AG08396 (cell line): Measurements from ENCODE around the gene STEAP3.

Experiments used
- DNase-seq: peaks from one replicate; pipeline ENCODE4 v3.0.0; 2012; ENCODE audit warnings: low spot score, mixed read lengths

The STEAP3 gene

DNA sequence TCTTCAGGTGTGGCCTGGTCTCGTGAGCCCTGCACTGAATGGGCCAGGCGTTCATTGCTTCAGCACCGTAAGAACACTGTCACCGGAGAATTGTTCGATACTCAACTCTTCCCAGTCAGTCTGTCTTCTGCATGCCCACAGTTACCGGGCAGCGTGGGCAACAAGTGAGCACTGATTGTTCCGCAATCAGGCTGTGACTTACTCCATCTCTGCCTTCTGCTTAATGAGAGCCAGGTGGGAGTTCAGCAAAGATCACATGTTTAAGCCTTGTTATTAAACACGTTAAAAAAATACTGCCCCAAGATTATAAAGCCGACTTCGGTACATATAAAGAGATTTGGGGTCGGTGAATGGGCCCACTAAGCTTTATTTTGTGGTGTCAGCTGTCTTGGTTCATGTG lies 3.7 kb downstream of the STEAP3 start:
- DNase-seq = no peak

DNA sequence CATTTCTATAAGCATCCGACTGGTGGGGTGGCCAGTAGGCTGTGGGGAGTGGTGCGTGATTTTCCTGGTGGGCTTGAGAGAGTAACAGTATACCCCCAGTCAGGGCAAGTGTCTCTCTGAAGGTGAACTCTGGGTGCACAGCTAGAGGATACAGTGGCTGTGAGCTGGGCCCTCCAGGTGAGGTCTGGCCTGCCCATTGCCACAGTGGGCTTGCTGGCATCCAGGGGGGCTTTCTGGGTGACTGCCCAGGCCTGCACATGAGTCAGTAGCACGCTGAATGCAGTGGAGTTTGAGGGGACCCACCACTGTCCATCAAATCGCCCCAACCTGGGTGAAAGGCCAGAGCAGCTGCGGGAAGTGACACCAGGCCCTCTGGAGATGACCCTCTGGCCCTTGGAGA lies 4.5 kb downstream of the STEAP3 start:
- DNase-seq = no peak

DNA sequence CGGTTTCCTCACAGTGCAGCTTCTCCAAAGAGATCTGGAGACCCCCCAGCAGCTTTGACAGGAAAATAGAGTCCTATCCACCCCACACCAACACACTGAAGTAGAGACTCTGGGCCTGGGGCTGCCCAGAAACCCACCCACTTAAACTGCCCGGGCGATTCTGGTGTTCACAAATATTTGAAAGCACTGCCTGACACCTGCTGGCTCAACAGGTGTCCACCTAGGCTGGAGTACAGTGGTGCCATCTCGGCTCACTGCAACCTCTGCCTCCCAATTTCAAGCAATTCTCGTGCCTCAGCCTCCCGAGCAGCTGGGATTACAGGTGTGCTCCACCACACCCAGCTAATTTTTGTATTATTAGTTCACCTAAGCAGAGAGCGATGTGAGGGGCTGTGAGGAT lies 5.3 kb downstream of the STEAP3 start:
- no peak for DNase-seq

DNA sequence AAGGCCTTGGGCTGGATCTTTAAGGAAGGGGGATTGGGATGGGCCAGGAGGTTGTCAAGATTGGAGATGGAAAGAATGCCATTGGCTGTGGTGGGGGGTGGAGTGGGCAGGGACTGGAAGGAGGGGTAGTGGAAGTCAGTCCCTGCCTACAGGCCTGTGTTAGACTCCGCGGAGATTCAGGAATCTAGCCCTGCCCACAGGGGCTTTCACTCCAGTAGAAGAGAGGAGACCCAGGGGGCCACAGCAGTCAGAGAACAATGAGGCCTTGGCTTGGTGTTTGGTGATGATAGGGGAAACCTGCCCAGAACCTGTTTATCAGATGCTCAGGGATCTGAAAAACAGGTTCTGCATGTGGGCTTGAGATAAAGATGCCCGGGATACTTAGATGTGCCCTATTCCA lies 6.1 kb downstream of the STEAP3 start:
- DNase-seq = no peak

DNA sequence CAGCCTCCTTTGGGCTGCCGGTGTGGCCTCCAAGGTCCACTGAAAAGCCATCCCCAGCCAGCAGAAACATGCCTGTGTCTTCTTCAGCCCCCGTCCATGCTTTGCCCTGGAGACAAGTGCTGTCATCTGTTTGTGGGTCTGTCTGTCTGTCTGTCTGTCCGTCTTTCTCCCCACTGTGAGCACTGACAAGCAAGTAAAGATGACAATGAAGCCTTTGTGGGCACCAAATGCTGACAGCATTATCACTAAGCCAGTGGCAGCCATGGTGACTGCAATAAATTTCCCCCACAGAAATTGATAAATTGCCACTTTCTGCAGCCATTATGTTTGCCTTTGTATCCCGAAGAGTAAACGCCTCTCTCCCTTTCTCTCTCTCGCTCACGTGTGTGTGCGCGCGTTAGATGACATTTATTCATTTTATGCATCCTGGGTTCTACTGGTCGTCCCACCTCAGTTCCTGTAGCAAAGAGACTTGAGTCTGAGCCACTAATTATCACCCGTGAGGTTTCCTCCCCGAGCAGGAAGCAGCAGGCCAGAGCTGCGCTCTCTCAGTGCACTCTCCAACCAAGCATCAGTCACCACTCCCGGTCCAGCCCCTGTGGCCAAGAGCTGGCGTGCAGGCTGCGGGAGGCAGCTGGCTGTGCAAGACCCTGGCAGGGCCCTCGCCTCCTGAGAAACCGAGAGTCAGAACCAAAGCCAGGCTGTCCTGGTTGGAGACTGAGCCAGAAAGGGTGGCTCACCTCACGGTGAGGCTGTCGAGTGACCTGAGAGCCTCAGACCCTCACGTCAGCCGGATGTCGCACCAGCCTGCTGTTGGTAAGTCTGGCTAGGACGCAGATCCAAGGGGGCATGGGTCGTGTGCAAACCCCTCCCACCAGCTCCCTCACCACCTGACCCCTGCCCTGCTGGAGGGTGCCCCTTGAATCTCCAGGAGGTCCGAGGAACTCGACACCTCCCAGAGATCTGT lies 6.9 kb downstream of the STEAP3 start:
- no peak for DNase-seq

DNA sequence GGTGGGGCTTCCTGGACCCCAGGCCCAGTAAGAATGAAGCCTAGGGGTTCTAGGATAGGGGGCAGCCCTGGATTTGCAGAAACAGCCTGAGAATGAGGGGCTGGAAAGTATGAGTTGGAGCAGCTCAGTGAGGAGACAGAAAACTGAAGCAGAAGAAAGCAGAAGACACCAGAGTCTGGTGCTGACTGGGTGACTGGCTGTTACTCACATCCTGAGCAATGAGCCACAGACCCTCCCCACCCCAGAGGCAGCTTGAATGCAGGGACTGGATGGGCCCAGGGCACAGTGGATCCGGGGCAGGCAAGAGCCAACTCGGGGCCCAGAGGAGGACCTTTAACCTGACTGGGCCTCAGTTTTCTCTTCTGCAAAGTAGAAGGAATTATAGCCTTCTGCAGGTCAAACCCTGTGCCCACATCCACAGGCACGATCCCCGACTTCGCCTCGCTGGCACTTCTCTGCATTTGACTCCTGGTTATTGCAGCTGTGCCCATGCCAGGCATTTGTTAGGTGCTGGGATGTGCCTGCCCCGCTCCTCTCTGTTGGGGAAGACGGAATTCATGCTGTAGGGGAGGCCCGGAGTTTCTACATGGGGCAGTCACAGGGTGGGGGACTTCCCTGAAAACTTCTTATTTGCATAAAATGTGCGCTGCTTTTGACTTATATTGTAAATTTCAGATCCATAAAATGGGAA lies 8.5 kb downstream of the STEAP3 start:
- no peak for DNase-seq

DNA sequence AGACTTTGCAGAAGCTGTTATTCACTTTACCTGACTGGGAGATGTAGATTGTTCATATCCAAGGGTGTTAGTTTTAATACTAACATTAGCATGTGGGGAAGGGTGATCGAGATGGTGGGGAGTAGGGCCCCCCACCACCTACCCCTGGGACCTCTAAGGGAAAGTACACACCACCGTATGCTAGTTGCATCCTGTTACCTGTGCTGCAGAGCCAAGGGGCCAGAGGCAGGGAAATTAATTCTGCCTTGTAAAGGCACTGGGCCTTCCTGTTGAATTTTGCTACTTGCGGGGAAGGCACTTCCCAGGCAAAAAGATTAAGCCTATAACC lies 9.0 kb downstream of the STEAP3 start:
- no peak for DNase-seq

DNA sequence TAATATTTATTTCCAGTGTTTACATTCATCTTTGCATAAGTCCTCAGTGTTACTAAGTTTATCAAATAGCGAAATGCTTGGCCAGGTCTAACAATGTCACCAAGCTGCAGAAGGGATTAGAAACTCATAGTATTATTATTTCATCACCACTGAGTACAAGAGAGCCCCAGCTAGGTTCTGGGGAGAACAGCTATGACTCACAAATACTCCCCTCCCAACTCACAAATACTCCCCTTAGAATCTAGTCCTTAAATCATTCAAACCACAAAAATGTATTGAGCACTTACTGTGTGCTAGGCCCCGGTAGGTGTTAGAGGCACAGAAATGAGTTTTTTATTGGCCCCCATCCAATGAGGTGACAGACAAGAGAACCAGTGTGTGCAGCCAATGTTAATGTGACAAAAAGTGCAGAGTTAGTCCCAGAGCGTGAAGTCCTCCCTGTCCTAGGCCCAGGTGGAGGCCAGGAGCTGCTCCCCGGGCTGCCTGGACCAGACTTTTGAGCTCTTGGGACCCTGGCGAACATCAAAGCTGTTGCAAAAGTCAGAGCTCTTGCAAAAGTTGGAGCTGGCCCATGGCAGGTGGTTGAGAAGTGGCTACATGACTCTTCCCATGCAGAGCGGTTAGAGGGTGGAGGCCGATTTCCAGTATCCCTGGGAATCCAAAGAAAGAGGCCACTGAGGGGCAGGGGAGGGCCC lies 9.8 kb downstream of the STEAP3 start:
- peak; percentile 60 for DNase-seq

DNA sequence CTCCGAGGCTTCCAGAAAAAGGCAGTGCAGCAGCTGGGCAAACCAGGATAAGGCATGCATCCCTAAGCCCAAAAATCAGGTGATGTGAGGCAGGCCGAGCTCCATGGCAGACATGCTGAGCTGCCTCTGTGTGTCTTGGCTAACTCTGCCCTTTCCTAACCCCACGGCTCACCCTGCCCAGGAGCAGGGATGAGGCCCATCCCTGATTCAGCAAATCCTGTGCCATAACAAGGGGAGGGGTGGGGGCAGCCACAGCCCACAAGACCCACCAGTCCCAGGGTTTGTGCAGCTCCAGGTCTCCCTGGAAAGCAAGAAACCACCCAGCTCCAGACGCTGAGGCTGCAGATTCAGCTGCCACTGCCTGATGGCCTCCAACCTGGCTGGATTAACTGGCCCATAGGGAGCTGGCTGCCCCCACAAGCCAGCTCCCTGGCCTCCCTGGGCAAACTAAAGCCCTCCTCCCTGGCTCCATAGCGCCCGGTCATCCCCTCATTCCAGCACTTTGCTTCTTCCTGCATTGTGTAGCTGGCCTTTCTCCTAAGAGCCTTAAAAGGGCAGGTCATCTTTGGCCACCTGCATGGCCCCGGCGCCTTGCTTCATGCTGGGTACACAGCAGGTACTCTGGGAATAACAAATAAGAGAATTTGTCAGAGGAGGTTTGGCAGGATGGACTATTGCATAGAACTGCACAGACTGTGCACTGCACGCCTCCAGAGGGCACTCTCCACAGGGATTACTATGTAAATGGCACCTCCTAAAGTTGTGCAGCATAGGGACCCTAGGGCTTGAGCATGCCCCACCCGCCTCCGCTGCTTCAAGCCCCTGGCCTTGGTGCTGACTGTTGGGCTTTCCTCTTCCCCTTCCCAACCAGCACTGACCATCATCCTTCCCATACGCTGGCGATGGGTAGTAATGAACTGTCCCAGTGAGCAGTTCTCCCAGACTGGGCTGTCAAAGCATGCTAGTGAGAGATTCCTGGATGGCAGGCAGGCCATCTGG lies 10.7 kb downstream of the STEAP3 start:
- DNase-seq = no peak

DNA sequence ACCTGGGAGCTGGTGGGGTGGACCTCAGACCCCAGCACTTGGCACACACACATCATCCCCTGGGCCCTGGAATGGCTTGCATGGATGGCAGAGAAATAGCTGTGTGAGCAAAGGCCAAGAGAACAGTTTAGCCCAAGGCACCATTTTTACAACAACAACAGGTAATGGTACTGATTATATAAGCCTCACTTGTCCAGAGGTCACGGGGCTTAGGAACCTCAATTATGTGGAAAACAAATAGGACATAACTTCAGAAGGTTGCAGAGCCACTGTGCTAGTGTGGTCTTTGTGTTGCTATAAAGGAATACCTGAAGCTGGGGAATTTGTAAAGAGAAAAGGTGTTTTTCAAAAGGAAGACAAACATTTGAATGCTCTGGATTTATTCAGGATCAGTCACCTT lies 13.2 kb downstream of the STEAP3 start:
- DNase-seq = no peak

DNA sequence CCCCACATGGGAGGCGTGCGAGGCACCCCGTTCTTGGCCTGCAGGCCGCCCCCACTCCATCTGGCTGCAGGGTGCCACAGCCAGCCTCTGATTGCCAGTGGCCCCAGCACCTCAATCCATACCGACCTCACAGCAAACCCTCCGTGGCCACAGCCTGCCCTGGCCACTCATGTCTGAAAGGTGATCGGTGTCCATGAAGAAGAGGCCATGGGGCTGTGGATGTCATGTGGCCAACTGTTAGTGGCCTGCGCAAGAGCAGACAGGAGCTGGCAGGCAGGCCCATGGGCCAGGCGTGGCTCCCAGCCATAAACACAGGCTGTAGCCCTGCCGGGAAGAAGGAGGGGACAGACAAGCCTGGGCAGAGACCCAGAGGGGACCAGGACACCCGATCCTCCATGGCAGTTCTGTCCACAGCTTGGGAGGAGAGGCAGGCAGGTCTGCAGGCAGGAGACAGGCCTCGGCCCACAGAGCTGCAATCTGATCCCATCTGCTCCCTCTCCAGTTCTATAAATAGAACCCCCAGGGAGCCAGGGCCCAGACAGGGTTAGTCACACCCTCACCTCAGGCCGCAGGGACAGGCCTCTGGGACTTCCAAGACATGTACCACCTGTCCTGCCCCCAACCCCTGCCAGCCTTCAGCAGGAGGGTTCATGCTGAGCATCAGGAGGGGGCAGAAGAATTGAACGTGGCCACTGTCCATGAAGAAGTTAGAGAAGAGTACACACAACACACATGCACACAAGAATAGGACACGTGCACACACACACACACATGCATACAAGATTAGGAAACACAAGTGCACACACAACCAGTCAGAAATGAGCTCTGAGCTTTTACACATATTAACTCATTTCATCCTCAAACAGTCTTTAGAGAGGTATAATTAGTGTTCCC lies 16.9 kb downstream of the STEAP3 start:
- DNase-seq = peak; percentile 87

DNA sequence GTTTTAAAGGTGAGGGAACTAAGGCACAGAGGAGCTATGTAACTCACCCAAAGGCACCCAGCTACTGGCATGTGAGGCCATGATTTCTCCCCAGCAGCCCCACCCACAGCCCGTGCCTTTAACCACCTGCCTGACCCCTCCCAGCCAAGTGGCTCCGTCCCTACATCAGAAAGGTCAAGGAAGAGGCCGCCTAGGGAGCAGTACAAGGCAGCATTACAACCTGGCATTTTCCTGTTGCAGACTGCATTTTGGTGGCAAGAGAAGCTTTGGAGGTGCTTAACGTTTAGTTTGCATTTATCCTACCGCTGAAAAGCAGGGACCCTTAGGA lies 17.5 kb downstream of the STEAP3 start:
- DNase-seq = no peak

DNA sequence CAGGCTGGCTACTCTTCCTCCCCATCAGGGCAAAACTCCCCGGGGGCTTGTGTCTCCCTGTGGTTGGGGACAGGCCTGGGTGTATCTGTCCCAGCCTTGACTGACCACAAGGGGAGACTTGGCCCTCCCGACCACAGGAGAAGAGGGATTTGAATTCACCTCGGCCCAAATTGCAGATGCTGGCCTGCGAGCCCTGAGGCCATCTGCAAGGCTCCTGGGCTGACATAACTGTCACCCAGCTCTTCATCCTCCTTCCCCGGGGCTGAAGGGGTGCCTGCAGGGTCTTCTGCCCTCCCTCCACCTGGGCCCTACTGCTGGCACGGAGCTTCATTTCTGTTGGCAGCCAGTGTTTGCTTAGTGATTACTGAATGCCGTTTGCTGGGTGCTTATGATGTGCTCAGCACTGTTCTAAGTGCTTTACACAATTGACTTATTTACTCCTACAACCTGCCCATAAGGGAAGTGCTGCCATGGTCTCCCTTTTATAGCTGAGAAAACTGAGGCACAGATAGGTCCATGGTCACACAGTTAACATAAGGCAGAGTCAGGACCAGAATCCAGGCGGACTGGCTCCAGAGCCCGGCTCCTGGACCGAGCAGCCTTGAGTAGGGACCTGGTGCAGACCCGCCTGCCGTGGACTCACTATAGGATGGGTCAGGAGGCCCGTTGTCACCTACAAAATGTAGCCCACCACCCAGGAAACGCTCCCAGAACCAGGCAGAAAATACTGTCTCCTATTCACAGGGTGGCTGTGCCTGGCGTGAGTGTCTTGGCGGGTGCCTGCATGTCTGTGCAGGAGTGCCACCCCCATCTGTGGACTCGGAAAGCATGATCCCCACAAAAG lies 18.9 kb downstream of the STEAP3 start:
- no peak for DNase-seq

DNA sequence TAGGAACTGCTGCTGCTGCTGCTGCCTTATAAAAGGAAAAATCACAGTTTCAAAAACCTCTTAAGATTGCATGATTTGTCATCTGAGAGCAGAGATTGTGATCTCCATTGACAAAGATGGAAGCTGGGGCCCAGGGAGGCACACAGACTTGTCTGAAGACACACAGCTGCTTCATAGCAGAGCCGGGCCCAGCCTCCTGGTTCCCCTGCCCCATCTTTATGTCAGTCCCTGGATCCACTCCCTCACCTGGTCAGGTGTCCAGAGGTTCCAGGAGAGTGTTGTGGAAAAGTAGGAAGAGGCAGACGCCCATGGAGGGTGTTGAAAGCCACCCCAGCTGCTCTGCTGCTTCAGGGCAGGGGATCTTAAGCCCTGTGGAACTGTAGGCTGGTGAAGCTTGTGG lies 20.0 kb downstream of the STEAP3 start:
- no peak for DNase-seq

DNA sequence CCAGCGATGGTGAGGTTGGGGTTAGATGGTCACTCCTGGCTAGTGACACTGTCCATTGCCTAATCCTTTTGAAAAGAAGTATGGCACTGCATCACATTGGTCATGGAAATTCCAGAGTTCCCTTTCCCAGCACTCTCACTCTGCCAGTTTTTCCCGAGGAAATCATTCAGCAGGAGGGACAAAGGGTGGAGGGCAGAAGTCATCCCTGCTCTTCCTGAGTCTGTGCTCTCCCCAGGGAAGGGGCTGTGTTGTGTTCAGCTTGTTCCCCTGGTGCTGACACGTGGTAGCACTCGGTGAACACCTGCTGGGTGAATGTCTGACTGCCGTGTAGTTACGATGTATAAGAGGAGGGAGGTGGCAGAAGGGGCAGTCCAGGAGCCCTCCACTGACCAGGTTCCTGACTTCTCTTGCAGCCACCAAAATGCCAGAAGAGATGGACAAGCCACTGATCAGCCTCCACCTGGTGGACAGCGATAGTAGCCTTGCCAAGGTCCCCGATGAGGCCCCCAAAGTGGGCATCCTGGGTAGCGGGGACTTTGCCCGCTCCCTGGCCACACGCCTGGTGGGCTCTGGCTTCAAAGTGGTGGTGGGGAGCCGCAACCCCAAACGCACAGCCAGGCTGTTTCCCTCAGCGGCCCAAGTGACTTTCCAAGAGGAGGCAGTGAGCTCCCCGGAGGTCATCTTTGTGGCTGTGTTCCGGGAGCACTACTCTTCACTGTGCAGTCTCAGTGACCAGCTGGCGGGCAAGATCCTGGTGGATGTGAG lies 21.6 kb downstream of the STEAP3 start:
- DNase-seq = no peak

DNA sequence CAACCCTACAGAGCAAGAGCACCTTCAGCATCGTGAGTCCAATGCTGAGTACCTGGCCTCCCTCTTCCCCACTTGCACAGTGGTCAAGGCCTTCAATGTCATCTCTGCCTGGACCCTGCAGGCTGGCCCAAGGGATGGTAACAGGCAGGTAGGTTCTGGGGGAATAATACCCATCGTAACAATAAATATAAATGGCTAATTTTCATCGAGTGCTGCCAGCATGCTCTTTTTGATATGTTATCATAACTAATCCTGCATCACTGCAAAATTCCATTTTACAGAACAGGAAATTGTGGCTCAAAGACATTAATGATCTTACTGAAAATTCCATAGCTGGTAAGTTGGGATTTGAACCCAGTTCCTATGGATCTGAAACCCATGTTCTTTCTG lies 22.2 kb downstream of the STEAP3 start:
- no peak for DNase-seq

DNA sequence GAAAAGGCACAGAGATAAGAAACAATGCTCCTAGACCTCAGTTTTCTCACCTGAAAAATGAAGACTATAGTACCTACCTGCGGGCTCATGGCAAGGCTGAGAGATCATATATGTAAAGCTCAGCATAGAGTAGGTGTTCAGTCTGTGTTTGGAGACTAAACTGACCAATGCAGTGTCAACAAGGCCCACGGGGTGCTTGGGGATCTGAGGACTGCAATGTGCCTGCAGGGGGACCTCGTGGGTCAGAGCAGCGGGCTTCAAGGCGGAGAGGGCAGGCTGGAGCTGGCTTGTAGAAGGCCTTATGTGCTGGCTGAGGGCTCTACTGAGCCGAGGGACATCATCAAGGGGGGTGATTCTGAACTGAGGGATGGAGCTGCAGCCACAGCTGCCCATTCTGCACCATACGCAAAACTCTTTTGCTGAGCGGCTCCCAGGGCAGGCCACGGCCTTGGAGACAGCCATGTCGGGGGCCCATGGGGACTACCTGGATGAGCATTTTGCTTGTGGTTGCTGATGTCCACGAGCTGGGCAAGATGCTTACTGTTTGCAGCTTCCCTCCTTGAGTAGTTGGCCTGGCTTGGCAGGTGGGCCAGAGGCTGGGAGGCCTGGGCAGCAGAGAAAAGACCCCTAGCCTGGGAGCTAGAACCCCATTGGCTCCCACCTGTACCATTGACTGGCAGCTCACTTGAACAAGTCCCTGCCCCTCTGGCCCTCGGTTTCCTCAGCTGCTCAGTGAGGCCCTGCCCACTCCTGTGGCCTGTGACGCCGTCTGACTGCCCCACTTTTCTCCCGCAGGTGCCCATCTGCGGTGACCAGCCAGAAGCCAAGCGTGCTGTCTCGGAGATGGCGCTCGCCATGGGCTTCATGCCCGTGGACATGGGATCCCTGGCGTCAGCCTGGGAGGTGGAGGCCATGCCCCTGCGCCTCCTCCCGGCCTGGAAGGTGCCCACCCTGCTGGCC lies 23.5 kb downstream of the STEAP3 start:
- no peak for DNase-seq

DNA sequence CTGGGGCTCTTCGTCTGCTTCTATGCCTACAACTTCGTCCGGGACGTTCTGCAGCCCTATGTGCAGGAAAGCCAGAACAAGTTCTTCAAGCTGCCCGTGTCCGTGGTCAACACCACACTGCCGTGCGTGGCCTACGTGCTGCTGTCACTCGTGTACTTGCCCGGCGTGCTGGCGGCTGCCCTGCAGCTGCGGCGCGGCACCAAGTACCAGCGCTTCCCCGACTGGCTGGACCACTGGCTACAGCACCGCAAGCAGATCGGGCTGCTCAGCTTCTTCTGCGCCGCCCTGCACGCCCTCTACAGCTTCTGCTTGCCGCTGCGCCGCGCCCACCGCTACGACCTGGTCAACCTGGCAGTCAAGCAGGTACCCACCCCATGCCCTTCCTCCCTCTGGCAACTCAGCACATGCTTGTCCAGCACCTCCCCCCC lies 24.2 kb downstream of the STEAP3 start:
- DNase-seq = no peak
